GM19351 (cell line): ENCODE data around the gene MGMT.

ENCODE experiments used
- ATAC-seq: cut with Tn5 transposase; IDR thresholded peaks from one replicate; pipeline ENCODE4 v1.9.1; 2021; ENCODE audit warnings: mild to moderate bottlenecking, moderate library complexity; ENCODE audit not compliant: unreplicated experiment

Gene MGMT

DNA sequence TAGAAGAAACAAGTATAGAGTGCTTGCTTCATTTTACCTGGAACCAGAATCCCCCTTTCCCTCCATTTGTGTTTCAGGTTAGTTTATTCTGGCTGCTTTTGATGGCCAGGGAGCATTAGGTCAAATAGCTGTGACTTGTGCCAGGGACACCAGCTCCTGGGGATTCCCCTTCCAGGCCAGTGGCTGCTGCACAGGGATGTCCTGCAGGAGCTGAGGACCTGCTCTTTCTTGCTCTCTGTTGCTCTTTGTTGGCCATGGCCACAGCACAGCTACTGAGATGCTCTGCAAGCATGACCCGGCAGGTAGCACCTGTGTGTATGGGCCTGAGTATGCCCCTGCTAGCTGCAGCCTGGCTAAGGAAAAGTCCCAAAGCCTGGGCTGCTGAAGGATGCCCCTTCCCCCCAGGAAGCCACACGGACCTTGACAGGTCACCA is 288.1 kb downstream of the MGMT start:
- ATAC-seq: no peak

DNA sequence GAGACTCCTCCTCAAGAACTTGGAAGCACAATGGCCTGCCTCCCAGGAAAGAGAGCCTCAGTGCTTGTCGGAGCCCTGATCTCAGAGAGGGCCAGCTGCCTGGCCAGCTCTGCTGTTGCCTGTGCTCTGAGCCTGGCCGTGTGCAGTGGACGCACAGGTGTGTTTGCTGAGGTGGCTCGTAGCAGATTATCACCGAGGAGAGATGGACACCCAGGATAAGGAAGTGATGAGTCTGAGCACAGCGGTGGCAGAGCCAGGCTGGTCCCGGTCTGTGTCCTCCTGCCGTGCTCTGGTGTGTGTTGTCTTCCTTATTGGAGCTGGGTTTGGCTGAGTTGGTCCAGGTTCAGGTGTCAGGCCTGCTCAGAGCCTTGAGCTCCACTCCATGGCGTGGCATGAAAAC is 288.6 kb downstream of the MGMT start:
- ATAC-seq: no peak

- no peak for ATAC-seq
These were observed 290.2 kb downstream of the MGMT start for GRCh38 chr10:129756912-129757901.

- no peak for ATAC-seq
These were observed 291.4 kb downstream of the MGMT start for GRCh38 chr10:129758207-129759021.

GRCh38 chr10:129759214-129760002 is 292.4 kb downstream of the MGMT start:
- ATAC-seq: no peak

DNA sequence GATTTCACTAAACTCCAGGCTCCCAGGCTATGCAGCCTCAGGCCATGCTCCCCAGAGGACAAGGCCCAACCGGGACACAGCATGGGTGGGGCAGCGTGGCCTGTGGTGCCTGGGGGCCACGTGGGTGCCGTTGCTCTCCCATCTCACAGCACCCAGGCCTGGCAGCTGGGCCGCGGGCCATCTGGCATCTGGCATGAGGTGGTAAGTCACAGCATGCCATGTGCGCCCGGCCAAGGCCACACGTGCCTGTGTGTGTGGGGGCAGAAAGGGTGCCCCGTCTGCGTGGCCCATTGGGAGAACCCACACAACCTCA is 292.9 kb downstream of the MGMT start:
- ATAC-seq: no peak

GRCh38 chr10:129760416-129760815 is 293.4 kb downstream of the MGMT start:
- ATAC-seq: no peak

DNA sequence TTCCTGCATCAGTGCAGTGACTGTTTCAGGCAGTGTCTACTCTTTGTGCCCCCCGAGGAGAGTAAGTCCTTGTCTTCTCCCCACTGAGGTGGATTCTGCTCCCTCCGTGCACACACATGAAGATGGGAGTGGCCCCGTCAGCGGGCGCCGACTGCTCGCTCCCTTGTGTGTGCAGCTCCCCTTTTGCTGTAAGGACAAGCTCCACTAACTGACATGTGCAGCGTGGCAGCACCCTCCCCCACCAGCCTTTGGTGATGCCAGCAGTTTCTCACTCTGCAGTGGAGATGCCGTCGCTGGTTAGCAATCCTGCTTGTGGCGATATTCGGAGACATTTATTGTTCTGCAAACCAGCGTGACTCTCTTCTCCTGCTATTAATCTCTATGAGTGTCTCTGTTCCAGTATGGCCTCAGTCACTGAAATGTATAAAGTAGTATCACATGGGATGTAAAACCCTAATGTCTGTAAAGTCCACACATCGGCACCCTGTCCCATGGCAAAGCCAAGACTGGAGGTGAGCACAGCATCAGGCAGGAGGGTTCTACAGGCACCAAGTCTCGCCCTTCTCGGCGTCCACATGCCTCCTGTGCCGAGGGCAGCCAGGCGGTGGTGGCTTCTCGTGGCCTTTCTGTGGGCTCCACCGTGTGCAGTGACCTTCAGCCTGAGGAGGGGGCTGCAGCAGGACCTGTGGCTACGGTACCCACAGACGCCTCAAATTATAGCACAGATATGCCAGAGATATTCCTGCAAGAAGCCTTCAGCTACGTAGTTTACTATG is 294.3 kb downstream of the MGMT start:
- ATAC-seq: no peak

DNA sequence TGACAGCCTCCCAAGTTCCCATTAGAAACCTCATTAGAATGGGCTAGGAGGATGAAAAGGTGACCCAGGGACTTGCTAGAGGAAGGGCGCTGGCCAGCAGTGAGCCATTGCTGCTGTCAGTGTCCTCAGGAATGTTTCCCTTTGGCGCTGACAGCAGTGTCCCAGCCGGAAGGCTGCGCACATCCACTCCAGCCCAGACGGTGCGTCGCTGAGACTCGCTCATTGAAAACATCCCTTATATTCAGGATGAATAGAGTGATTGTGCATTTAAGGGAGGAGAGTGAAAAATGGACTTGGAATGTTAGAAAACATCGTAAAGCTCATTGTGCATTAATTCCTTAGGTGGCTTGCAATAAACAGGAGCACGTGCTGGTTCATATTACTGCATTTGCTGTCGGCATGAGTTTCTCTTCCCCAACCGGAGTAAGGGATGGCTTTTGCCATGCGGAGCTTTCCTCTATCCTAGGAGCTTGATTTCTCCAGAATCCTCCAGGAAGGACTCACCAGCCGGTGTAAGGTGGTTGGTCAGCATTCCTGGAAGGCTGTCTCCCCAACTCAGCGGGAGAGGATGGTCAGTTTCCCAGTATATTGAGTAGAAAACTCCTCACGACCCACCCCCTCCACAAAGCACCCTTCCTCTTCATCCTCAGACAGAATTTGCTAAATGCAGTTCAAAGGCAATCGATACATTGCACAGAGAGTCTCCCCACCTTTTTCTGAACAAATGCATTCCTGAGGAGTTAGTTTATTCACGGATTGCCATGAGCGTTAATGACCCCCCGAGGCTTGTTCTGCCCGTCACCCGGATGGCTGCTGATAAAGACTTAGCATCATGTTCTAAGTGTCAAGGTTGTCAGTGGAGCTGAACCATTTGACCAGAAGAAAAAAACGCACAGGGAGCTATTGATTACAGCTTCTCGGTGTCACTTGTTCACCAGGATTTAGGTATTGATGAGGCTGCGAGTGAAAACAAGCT is 295.2 kb downstream of the MGMT start:
- no peak for ATAC-seq

DNA sequence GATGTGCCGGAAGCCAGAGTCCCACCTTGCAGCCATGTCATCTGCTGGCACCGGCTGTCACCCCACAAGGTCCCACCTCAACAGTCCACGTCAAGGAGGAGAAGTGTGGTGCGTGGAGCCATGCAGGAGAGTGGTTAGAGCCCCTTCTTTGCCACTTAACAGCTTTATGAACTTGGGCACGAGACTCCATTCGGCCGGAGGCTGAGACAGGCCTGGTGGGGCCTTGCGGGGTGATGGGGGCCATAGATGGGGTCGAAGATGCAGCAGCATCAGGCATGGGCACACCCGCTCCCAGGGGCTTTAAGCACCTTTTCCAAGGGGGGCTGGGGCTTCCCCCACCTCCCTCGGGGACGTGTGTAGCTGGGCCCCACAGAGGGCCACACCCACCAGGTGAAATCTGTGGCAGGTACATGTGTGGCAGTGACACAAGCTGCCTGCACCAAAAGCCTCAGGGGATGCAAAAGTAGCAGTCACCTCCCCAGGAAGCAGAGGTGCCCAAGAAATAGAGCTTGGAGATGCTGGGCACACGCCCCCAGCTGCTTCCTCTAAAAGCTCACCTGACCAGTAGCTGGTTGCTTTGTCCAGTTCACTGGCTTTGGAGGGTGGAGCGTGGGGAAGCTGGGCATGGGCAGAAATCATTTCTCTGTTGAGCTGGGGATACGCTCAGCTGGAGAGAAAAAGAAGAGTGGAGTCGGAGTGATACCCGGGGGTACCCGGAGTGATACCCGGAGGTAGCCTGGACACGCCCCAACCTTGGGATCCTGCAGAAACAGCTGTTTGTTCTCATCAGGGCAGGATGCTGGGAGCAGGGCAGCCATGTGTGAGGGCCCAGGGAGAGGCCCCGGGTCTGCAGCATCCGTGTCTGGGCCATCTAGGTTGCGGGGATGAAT is 297.2 kb downstream of the MGMT start:
- no peak for ATAC-seq

GRCh38 chr10:129764901-129765663 is 298.0 kb downstream of the MGMT start:
- ATAC-seq: no peak

GRCh38 chr10:129765664-129766550 is 298.9 kb downstream of the MGMT start:
- no peak for ATAC-seq

- no peak for ATAC-seq
These were observed 299.8 kb downstream of the MGMT start for GRCh38 chr10:129766611-129767550.

DNA sequence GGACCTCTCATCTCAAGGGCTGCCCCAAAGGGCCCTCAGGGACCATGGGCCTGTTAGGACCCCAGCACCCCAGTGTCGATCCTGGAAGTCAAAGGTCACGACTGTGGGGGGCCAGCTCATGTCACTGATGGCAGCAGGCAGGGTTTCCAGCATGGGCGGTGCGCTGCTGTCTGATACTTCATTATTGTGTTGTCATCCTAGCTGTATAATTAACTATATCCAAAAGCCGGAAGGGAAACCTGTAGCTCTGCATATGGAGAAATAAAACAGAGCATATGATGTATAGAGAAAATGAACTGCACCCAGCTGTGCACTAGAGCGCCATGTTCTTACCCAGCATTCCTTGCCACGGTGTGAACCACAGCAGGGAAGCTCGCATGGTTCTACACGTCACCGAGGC is 300.7 kb downstream of the MGMT start:
- ATAC-seq: no peak
